IMR-90 (cell line): ENCODE results near the gene CPXM1. TPM values are rescaled to one million over a fixed set of nuclear protein-coding genes. Genes with fewer than 3 reads are reported as not detected.

Experiments used
- ATAC-seq: fragments of 200-7000 bp; cut with Tn5 transposase; 2 replicates; pipeline ENCODE4 v1.9.1; 2020; ENCODE audit warnings: low read depth, mild to moderate bottlenecking, moderate library complexity
- BruUV-seq: library from RNA; stranded (reverse); fragments of 400-500 nt; replicated peaks from 2 replicates; lab custom pipeline; 2021; lab: Mats Ljungman, UMichigan
- CTCF ChIA-PET: fragments of 300-600 bp; formaldehyde crosslinking; extraction: SDS; loops from one replicate; lab custom pipeline; 2021; ENCODE audit warnings: antibody characterized with exemption; lab: Yijun Ruan, JAX
- POLR2A ChIA-PET: fragments of 300-600 bp; sonication (Branson Sonifier 250); formaldehyde crosslinking; loops from one replicate; lab custom pipeline; 2022; ENCODE audit warnings: antibody characterized with exemption; ENCODE audit not compliant: unreplicated experiment; lab: Charles Lee
- DNase-seq: peaks from one replicate; pipeline ENCODE4 v3.0.0; 2013
- H2AFZ ChIP-seq: replicated peaks from 2 replicates; pipeline ENCODE3; 2013; ENCODE audit warnings: low read length, mild to moderate bottlenecking; ENCODE audit not compliant: poor library complexity
- H2AK5ac ChIP-seq: 2 replicates; pipeline ENCODE4 v1.6.1; 2013; ENCODE audit warnings: low read depth, low read length, inconsistent platforms
- H2AK9ac ChIP-seq: replicated peaks from 2 replicates; pipeline ENCODE3; 2013; ENCODE audit warnings: mild to moderate bottlenecking, low read depth, low read length, moderate library complexity; ENCODE audit not compliant: poor library complexity
- H2BK120ac ChIP-seq: 2 replicates; pipeline ENCODE4 v1.6.1; 2013; ENCODE audit warnings: low read depth, low read length, inconsistent platforms
- H2BK15ac ChIP-seq: 3 replicates; pipeline ENCODE4 v1.6.1; 2013; ENCODE audit warnings: low read depth, low read length, inconsistent platforms
- H2BK20ac ChIP-seq: 2 replicates; pipeline ENCODE4 v1.6.1; 2013; ENCODE audit warnings: low read depth, mild to moderate bottlenecking, inconsistent platforms, low read length, moderate library complexity
- H2BK5ac ChIP-seq: 2 replicates; pipeline ENCODE4 v1.6.1; 2013; ENCODE audit warnings: mild to moderate bottlenecking, low read depth, low read length, inconsistent platforms; ENCODE audit not compliant: poor library complexity, severe bottlenecking
- H3K14ac ChIP-seq: replicated peaks from 2 replicates; pipeline ENCODE4 v1.6.1; 2013; ENCODE audit warnings: low read depth, low read length, inconsistent platforms
- H3K18ac ChIP-seq: 2 replicates; pipeline ENCODE4 v1.6.1; 2013; ENCODE audit warnings: low read depth, low read length, control low read depth
- H3K23ac ChIP-seq: 2 replicates; pipeline ENCODE4 v1.6.1; 2013; ENCODE audit warnings: low read depth, low read length, inconsistent platforms
- H3K27ac ChIP-seq: 2 replicates; pipeline ENCODE4 v1.5.1; 2013; ENCODE audit warnings: mild to moderate bottlenecking, control low read depth, low read length; ENCODE audit not compliant: insufficient read depth
- H3K27me3 ChIP-seq: 2 replicates; pipeline ENCODE4 v1.6.1; 2013; ENCODE audit warnings: low read length; ENCODE audit not compliant: control insufficient read depth, insufficient read depth
- H3K36me3 ChIP-seq: 2 replicates; pipeline ENCODE4 v1.6.1; 2013; ENCODE audit warnings: low read length, mixed read lengths; ENCODE audit not compliant: control insufficient read depth, insufficient read depth
- H3K4ac ChIP-seq: 2 replicates; pipeline ENCODE4 v1.6.1; 2013; ENCODE audit warnings: low read depth, low read length, inconsistent platforms
- H3K4me1 ChIP-seq: 2 replicates; pipeline ENCODE4 v1.6.1; 2013; ENCODE audit warnings: low read length, mixed read lengths; ENCODE audit not compliant: control insufficient read depth, insufficient read depth
- H3K4me2 ChIP-seq: 2 replicates; pipeline ENCODE4 v1.6.1; 2013; ENCODE audit warnings: low read depth, mild to moderate bottlenecking, control low read depth, low read length, moderate library complexity
- H3K4me3 ChIP-seq: 2 replicates; pipeline ENCODE4 v1.5.1; 2013; ENCODE audit warnings: low read depth, mild to moderate bottlenecking, control low read depth, low read length, moderate library complexity; ENCODE audit not compliant: insufficient read depth
- H3K56ac ChIP-seq: 2 replicates; pipeline ENCODE4 v1.6.1; 2013; ENCODE audit warnings: low read length, inconsistent platforms; ENCODE audit not compliant: insufficient read depth; ENCODE audit errors: extremely low read depth
- H3K79me1 ChIP-seq, 2 experiments: 2 replicates each; pipeline ENCODE4 v1.6.1; 2013; ENCODE audit warnings: low read length in 2 of 2, inconsistent platforms in 1 of 2, low read depth in 1 of 2
- H3K9ac ChIP-seq: 2 replicates; pipeline ENCODE4 v1.6.1; 2013; ENCODE audit warnings: low read depth, low read length, control low read depth
- H3K9me1 ChIP-seq: 2 replicates; pipeline ENCODE4 v1.6.1; 2013; ENCODE audit warnings: low read length, inconsistent platforms; ENCODE audit not compliant: insufficient read depth
- H3K9me3 ChIP-seq: 2 replicates; pipeline ENCODE4 v1.6.1; 2013; ENCODE audit warnings: low read length; ENCODE audit not compliant: control insufficient read depth, insufficient read depth
- H4K20me1 ChIP-seq: 2 replicates; pipeline ENCODE4 v1.6.1; 2013; ENCODE audit warnings: low read length, inconsistent platforms; ENCODE audit not compliant: insufficient read depth
- H4K5ac ChIP-seq: 2 replicates; pipeline ENCODE4 v1.6.1; 2013; ENCODE audit warnings: mild to moderate bottlenecking, low read depth, low read length, control low read depth
- H4K8ac ChIP-seq, 2 experiments: 2 replicates each; pipeline ENCODE4 v1.6.1; 2013; ENCODE audit warnings: low read depth in 2 of 2, low read length in 2 of 2, control low read depth in 1 of 2, inconsistent platforms in 1 of 2
- H4K91ac ChIP-seq: 2 replicates; pipeline ENCODE4 v1.6.1; 2013; ENCODE audit warnings: low read depth, low read length, inconsistent platforms; ENCODE audit not compliant: insufficient read depth
- BHLHE40 ChIP-seq: fragments of 150-350 bp; IDR thresholded peaks from 2 replicates; pipeline ENCODE4 v1.6.1; 2016; ENCODE audit warnings: mild to moderate bottlenecking, low read depth, low read length
- CEBPB ChIP-seq: IDR thresholded peaks from 2 replicates; pipeline ENCODE4 v1.6.1; 2012; ENCODE audit warnings: low read depth, low read length, improper control_type of control experiment
- CHD1 ChIP-seq: IDR thresholded peaks from 2 replicates; pipeline ENCODE4 v1.6.1; 2012; ENCODE audit warnings: low read depth, low read length, improper control_type of control experiment
- CTCF ChIP-seq: conservative IDR thresholded peaks from 2 replicates; pipeline ENCODE4 v1.5.1; 2012; ENCODE audit warnings: mild to moderate bottlenecking, low read depth, low read length, improper control_type of control experiment
- ELK1 ChIP-seq: fragments of 150-350 bp; IDR thresholded peaks from 2 replicates; pipeline ENCODE4 v1.6.1; 2016; ENCODE audit warnings: low read depth, mild to moderate bottlenecking, low read length, moderate library complexity, borderline replicate concordance
- FOS ChIP-seq: fragments of 150-350 bp; IDR thresholded peaks from 2 replicates; pipeline ENCODE4 v1.6.1; 2016; ENCODE audit warnings: low read depth, low read length
- MAFK ChIP-seq: IDR thresholded peaks from 2 replicates; pipeline ENCODE4 v1.6.1; 2012; ENCODE audit warnings: low read depth, low read length, improper control_type of control experiment
- MAZ ChIP-seq: IDR thresholded peaks from 2 replicates; pipeline ENCODE4 v1.6.1; 2012; ENCODE audit warnings: low read depth, mild to moderate bottlenecking, low read length, improper control_type of control experiment, moderate library complexity, borderline replicate concordance
- MXI1 ChIP-seq: IDR thresholded peaks from 2 replicates; pipeline ENCODE4 v1.6.1; 2012; ENCODE audit warnings: low read depth, mild to moderate bottlenecking, low read length, moderate library complexity, borderline replicate concordance
- NFE2L2 ChIP-seq: fragments of 150-350 bp; IDR thresholded peaks from 2 replicates; pipeline ENCODE4 v1.6.1; 2016; ENCODE audit warnings: low read depth, mild to moderate bottlenecking, low read length
- POLR2A ChIP-seq: IDR thresholded peaks from 2 replicates; pipeline ENCODE4 v1.6.1; 2012; ENCODE audit warnings: mild to moderate bottlenecking, low read depth, low read length
- RAD21 ChIP-seq: IDR thresholded peaks from 2 replicates; pipeline ENCODE4 v1.6.1; 2012; ENCODE audit warnings: low read length, improper control_type of control experiment
- RCOR1 ChIP-seq: IDR thresholded peaks from 2 replicates; pipeline ENCODE4 v1.6.1; 2012; ENCODE audit warnings: mild to moderate bottlenecking, low read length, improper control_type of control experiment; ENCODE audit not compliant: insufficient replicate concordance
- RFX5 ChIP-seq: IDR thresholded peaks from 2 replicates; pipeline ENCODE4 v1.8.0; 2012; ENCODE audit warnings: low read depth, mild to moderate bottlenecking, low read length, moderate library complexity
- SMC3 ChIP-seq: fragments of 150-350 bp; IDR thresholded peaks from 2 replicates; pipeline ENCODE4 v1.6.1; 2016; ENCODE audit warnings: low read depth, mild to moderate bottlenecking, antibody characterized with exemption, low read length, moderate library complexity
- USF2 ChIP-seq: fragments of 150-350 bp; IDR thresholded peaks from 2 replicates; pipeline ENCODE4 v1.6.1; 2017; ENCODE audit warnings: mild to moderate bottlenecking, antibody characterized with exemption, low read length, low read depth
- WGBS, 2 experiments: methylation state at CpG; one replicate each; pipeline versions ENCODE4 v1.1.5 to v1.1.7; 2013; ENCODE audit warnings: missing lambda C conversion rate in 2 of 2; ENCODE audit not compliant: insufficient read length in 1 of 2; ENCODE audit errors: extremely low coverage in 2 of 2; 5-methylcytosine and 5-hydroxymethylcytosine counted together
- dilution Hi-C: fragments of 300-500 bp; cut with HindIII; formaldehyde crosslinking; loops from one replicate; pipeline ENCODE4 v1.14.3; 2018; ENCODE audit warnings: low sequenced_read_pairs; ENCODE audit not compliant: unreplicated experiment
- in situ Hi-C: fragments of 300-500 bp; cut with MboI; formaldehyde crosslinking; loops from 3 replicates; pipeline ENCODE4 v1.14.3; 2019; ENCODE audit warnings: low sequenced_read_pairs, inconsistent platforms, mixed read lengths
- intact Hi-C: fragments of 100-400 bp; cut with micrococcal nuclease; formaldehyde crosslinking; loops from 2 replicates; pipeline ENCODE4 v1.10.0; 2022
- polyA plus RNA-seq, 3 experiments: library from polyadenylated mRNA; depleted of rRNA; stranded (reverse); fragments of >200 nt; gene quantifications; 2 replicates each; pipeline ENCODE4 v1.2.3, GENCODE V29; 2012; ENCODE audit warnings: low replicate concordance in 1 of 3
- total RNA-seq: library from RNA; depleted of rRNA; stranded (reverse); fragments of >200 nt; gene quantifications from 2 replicates; pipeline ENCODE4 v1.2.3, GENCODE V29; 2012

The CPXM1 gene
- total and polyA plus RNA-seq, 2 of the 4 experiments (the other 2 are of a cell fraction), result 1.1 to 4.6 TPM

DNA sequence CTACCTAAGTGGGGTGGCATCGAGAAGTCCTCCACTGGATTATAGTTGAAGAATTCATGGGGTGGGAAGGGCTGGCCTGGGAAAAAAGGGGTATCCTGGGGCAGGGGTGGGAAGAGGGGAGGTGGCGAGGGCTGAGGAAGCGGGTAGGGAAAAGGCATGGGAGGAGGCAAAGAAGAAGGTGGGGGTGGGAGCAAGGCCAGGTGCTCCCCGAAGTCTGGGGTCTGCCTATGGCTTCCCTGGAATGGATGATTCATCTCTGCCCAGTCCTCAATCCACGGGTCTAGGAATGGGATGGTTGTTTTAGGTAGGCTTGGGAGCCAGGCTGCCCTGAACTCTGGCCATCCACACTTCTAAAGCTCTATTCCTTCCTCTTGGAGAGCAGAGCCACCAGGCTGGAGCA lies 35.6 kb upstream of the CPXM1 start:
- dilution Hi-C loops (no loop called here), intact Hi-C loops (no loop called here), in situ Hi-C loops (loop anchor here (25.0 kb wide), 1 partner anchor 324 kb away; the partner anchor contains the start of gene ZNF343)
- POLR2A ChIA-PET, result no interaction called here
- H3K9me3 ChIP-seq, result no peaks in the 10 kb centered on the region
- WGBS, 2 experiments, result 100% methylated on average over 1 of the region's 5 CpGs; no CpG with 5 or more reads in 1 of the 2 experiments
- H3K79me1 ChIP-seq, result peaks cover 7 to 28% of the 10 kb centered on the region in 2 experiments; a peak in 3 of 4 replicates
- no peak overlapping the region for H2BK20ac ChIP-seq
- no peak overlapping the region for H3K9ac ChIP-seq
- H3K4ac ChIP-seq, result no peak overlapping the region
- H3K56ac ChIP-seq, result no peak overlapping the region
- H3K36me3 ChIP-seq, result peaks cover 26% of the 10 kb centered on the region
- H2AFZ ChIP-seq, result no peak overlapping the region
- no peak overlapping the region for H4K8ac ChIP-seq
- H2AK9ac ChIP-seq, result no peak overlapping the region
- H3K23ac ChIP-seq, result no peak overlapping the region
- H3K27ac ChIP-seq, result no peak overlapping the region
- no peak overlapping the region; the same call in 1 of the 2 replicates for H2AK5ac ChIP-seq
- TF ChIP-seq SMC3, result no peak
- no peak for TF ChIP-seq BHLHE40
- no peak for TF ChIP-seq FOS
- no peak for TF ChIP-seq RFX5
- no peak for TF ChIP-seq CHD1
- TF ChIP-seq CTCF, result no peak
- TF ChIP-seq ELK1, result no peak
- no peak for TF ChIP-seq MXI1
- no peak for TF ChIP-seq USF2
- TF ChIP-seq POLR2A, result no peak
- TF ChIP-seq CEBPB, result no peak
- no peak for TF ChIP-seq RAD21
- TF ChIP-seq MAZ, result no peak
- TF ChIP-seq RCOR1, result no peak
- no peak for TF ChIP-seq NFE2L2
- TF ChIP-seq MAFK, result no peak
- peaks cover 3% of the 10 kb centered on the region; the same call in 1 of the 2 replicates for H4K20me1 ChIP-seq
- peaks cover 12% of the 10 kb centered on the region for H3K4me1 ChIP-seq
- DNase-seq, result no peak
- H3K4me3 ChIP-seq, result no peak overlapping the region
- H2BK15ac ChIP-seq, result no peak overlapping the region
- ATAC-seq, result no peak
- H2BK120ac ChIP-seq, result no peak overlapping the region
- H3K9me1 ChIP-seq, result peaks cover 30% of the 10 kb centered on the region
- H3K14ac ChIP-seq, result no peak overlapping the region
- BruUV-seq, result no TSS peak
- no peak overlapping the region for H2BK5ac ChIP-seq
- CTCF ChIA-PET, result no interaction called here
- no peak overlapping the region for H4K91ac ChIP-seq
- no peak overlapping the region for H4K5ac ChIP-seq
- H3K27me3 ChIP-seq, result no peaks in the 10 kb centered on the region
- H3K18ac ChIP-seq, result no peak overlapping the region
- no peak overlapping the region for H3K4me2 ChIP-seq
